Smooth muscle cell of trachea (primary cell): Measurements from ENCODE around the gene ESCO1. TPM values are rescaled to one million over a fixed set of nuclear protein-coding genes. Genes with fewer than 3 reads are reported as not detected.

ENCODE experiments used
- total RNA-seq: library from RNA; depleted of rRNA; stranded (reverse); fragments of >200 nt; gene quantifications from 2 replicates; pipeline ENCODE4 v1.2.1, GENCODE V29; 2014

The ESCO1 gene, protein sequence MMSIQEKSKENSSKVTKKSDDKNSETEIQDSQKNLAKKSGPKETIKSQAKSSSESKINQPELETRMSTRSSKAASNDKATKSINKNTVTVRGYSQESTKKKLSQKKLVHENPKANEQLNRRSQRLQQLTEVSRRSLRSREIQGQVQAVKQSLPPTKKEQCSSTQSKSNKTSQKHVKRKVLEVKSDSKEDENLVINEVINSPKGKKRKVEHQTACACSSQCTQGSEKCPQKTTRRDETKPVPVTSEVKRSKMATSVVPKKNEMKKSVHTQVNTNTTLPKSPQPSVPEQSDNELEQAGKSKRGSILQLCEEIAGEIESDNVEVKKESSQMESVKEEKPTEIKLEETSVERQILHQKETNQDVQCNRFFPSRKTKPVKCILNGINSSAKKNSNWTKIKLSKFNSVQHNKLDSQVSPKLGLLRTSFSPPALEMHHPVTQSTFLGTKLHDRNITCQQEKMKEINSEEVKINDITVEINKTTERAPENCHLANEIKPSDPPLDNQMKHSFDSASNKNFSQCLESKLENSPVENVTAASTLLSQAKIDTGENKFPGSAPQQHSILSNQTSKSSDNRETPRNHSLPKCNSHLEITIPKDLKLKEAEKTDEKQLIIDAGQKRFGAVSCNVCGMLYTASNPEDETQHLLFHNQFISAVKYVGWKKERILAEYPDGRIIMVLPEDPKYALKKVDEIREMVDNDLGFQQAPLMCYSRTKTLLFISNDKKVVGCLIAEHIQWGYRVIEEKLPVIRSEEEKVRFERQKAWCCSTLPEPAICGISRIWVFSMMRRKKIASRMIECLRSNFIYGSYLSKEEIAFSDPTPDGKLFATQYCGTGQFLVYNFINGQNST
- total RNA-seq = 8.4 and 14.8 TPM in 2 replicates

GRCh38 chr18:21600526-21601410, at the start of gene ESCO1:
Gene ESCO1 (minus strand): TSS chr18:21600704. CDS start chr18:21574843, 25,861 bp downstream.

GRCh38 chr18:21612125-21613039, 11.9 kb upstream of the ESCO1 start, which contains the start of gene SNRPD1:
Gene SNRPD1 (plus strand): TSS chr18:21612314. CDS start chr18:21612430, 116 bp downstream.

Other genes starting within 250 kb of the ESCO1 start
- gene SNRPD1, start 11.6 kb upstream of the ESCO1 start, total RNA-seq = 5.0 and 14.7 TPM in 2 replicates
- 6.5 and 7.4 TPM in 2 replicates for gene ABHD3, start 104.1 kb upstream of the ESCO1 start, total RNA-seq
- gene MIB1, start 140.1 kb upstream of the ESCO1 start, total RNA-seq = 58.9 and 60.7 TPM in 2 replicates